ENCODE measurements around the gene TPK1. TPM values are rescaled to one million over a fixed set of nuclear protein-coding genes. Genes with fewer than 3 reads are reported as not detected.

The TPK1 gene
- total and polyA plus RNA-seq, 2 of the 4 experiments (the other 2 are of a cell fraction): 0.38 to 1.8 TPM

DNA sequence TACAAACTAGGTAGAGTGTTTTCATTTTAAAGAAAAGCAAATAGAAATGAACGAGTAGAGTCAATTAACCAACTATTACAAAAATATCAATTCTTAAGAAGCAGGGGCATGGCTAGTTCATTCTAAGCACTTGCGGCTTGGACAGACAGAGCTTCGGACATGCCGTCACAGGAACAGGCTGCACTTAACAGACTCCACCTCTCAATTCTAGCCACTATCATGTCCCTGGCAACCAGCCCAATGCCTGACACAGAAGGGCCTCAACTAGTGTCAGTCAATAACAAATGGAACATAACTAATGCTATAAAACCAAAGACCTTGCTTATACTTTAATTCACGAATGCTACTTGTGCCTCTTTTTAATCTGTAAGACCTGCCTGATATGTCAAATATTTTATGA is 74.4 kb downstream of the TPK1 start:
- Histone ChIP-seq H2AFZ (replicated peaks; ENCODE audit: low read length, poor library complexity) (no peak overlapping the region), H2BK20ac (ENCODE audit: low read depth, low read length) (no peak overlapping the region), H3K36me3 (ENCODE audit: control insufficient read depth, insufficient read depth, low read length) (no peaks in the 10 kb centered on the region), H2BK15ac (ENCODE audit: low read depth, low read length) (no peak overlapping the region), H3K79me1 (ENCODE audit: low read depth in 1 of 2, low read length in 2 of 2) (no peaks in the 10 kb centered on the region), H3K4me2 (ENCODE audit: low read depth, low read length) (no peak overlapping the region), H3K56ac (ENCODE audit: extremely low read depth, insufficient read depth, low read length) (no peak overlapping the region), H4K5ac (ENCODE audit: low read depth, low read length) (no peak overlapping the region), H3K18ac (ENCODE audit: low read depth, low read length) (no peak overlapping the region), H3K9me1 (ENCODE audit: insufficient read depth, low read length) (no peaks in the 10 kb centered on the region), H2AK9ac (replicated peaks; ENCODE audit: low read depth, low read length, poor library complexity) (no peak overlapping the region), H4K8ac (ENCODE audit: low read depth in 2 of 2, low read length in 2 of 2) (no peak overlapping the region), H3K4me1 (ENCODE audit: control insufficient read depth, insufficient read depth, low read length) (no peaks in the 10 kb centered on the region), H4K20me1 (ENCODE audit: insufficient read depth, low read length) (no peaks in the 10 kb centered on the region), H3K27ac (ENCODE audit: insufficient read depth, low read length) (no peak overlapping the region), H3K9me3 (ENCODE audit: control insufficient read depth, insufficient read depth, low read length) (peaks cover 10% of the 10 kb centered on the region; the same call in 1 of the 2 replicates), H3K23ac (ENCODE audit: low read depth, low read length) (no peak overlapping the region), H2BK120ac (ENCODE audit: low read depth, low read length) (no peak overlapping the region), H4K91ac (ENCODE audit: insufficient read depth, low read depth, low read length) (no peak overlapping the region), H2BK5ac (ENCODE audit: low read depth, low read length, poor library complexity, severe bottlenecking) (no peak overlapping the region), H3K4me3 (ENCODE audit: insufficient read depth, low read depth, low read length) (no peak overlapping the region), H3K14ac (replicated peaks; ENCODE audit: low read depth, low read length) (no peak overlapping the region), H3K4ac (ENCODE audit: low read depth, low read length) (no peak overlapping the region), H3K9ac (ENCODE audit: low read depth, low read length) (no peak overlapping the region), H2AK5ac (ENCODE audit: low read depth, low read length) (no peak overlapping the region), H3K27me3 (ENCODE audit: control insufficient read depth, insufficient read depth, low read length) (no peaks in the 10 kb centered on the region)
- no peak for TF ChIP-seq NFE2L2 (IDR thresholded peaks at IDR 0.05; ENCODE audit: low read depth, low read length)
- no peak for TF ChIP-seq CEBPB (IDR thresholded peaks at IDR 0.05; ENCODE audit: low read depth, low read length)
- TF ChIP-seq, protein P1, sequence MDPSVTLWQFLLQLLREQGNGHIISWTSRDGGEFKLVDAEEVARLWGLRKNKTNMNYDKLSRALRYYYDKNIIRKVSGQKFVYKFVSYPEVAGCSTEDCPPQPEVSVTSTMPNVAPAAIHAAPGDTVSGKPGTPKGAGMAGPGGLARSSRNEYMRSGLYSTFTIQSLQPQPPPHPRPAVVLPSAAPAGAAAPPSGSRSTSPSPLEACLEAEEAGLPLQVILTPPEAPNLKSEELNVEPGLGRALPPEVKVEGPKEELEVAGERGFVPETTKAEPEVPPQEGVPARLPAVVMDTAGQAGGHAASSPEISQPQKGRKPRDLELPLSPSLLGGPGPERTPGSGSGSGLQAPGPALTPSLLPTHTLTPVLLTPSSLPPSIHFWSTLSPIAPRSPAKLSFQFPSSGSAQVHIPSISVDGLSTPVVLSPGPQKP (IDR thresholded peaks at IDR 0.05; ENCODE audit: borderline replicate concordance, low read depth, low read length): no peak
- no peak for TF ChIP-seq MXI1 (IDR thresholded peaks at IDR 0.05; ENCODE audit: borderline replicate concordance, low read depth, low read length)
- no peak for TF ChIP-seq MAFK (IDR thresholded peaks at IDR 0.05; ENCODE audit: low read depth, low read length)
- TF ChIP-seq MAZ (IDR thresholded peaks at IDR 0.05; ENCODE audit: borderline replicate concordance, low read depth, low read length): no peak
- no peak for TF ChIP-seq BHLHE40 (IDR thresholded peaks at IDR 0.05; ENCODE audit: low read depth, low read length)
- TF ChIP-seq RFX5 (IDR thresholded peaks at IDR 0.05; ENCODE audit: low read depth, low read length): no peak
- no peak for TF ChIP-seq POLR2A (IDR thresholded peaks at IDR 0.05; ENCODE audit: low read depth, low read length)
- TF ChIP-seq RCOR1 (IDR thresholded peaks at IDR 0.05; ENCODE audit: insufficient replicate concordance, low read length): no peak
- TF ChIP-seq, protein P2, sequence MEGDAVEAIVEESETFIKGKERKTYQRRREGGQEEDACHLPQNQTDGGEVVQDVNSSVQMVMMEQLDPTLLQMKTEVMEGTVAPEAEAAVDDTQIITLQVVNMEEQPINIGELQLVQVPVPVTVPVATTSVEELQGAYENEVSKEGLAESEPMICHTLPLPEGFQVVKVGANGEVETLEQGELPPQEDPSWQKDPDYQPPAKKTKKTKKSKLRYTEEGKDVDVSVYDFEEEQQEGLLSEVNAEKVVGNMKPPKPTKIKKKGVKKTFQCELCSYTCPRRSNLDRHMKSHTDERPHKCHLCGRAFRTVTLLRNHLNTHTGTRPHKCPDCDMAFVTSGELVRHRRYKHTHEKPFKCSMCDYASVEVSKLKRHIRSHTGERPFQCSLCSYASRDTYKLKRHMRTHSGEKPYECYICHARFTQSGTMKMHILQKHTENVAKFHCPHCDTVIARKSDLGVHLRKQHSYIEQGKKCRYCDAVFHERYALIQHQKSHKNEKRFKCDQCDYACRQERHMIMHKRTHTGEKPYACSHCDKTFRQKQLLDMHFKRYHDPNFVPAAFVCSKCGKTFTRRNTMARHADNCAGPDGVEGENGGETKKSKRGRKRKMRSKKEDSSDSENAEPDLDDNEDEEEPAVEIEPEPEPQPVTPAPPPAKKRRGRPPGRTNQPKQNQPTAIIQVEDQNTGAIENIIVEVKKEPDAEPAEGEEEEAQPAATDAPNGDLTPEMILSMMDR (conservative IDR thresholded peaks at IDR 0.05; ENCODE audit: low read depth, low read length): no peak
- no peak for TF ChIP-seq SMC3 (IDR thresholded peaks at IDR 0.05; ENCODE audit: low read depth, low read length)
- TF ChIP-seq FOS (IDR thresholded peaks at IDR 0.05; ENCODE audit: low read depth, low read length): no peak
- TF ChIP-seq, protein P3, sequence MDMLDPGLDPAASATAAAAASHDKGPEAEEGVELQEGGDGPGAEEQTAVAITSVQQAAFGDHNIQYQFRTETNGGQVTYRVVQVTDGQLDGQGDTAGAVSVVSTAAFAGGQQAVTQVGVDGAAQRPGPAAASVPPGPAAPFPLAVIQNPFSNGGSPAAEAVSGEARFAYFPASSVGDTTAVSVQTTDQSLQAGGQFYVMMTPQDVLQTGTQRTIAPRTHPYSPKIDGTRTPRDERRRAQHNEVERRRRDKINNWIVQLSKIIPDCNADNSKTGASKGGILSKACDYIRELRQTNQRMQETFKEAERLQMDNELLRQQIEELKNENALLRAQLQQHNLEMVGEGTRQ (IDR thresholded peaks at IDR 0.05; ENCODE audit: low read depth, low read length): no peak
- TF ChIP-seq RAD21 (IDR thresholded peaks at IDR 0.05; ENCODE audit: low read length): no peak
- TF ChIP-seq CHD1 (IDR thresholded peaks at IDR 0.05; ENCODE audit: low read depth, low read length): no peak
- dilution Hi-C loops (cut with HindIII; ENCODE audit: low sequenced_read_pairs, unreplicated experiment): no loop called here
- ATAC-seq (ENCODE audit: low read depth) (no peak), DNase-seq (no peak)
- no TSS peak for BruUV-seq (replicated peaks)
- ChIA-PET CTCF (no interaction called here), POLR2A (ENCODE audit: unreplicated experiment) (no interaction called here)
- intact Hi-C loops (cut with micrococcal nuclease): no loop called here
- WGBS, 2 experiments (ENCODE audit: extremely low coverage in 2 of 2, insufficient read length in 1 of 2): no CpG with 5 or more reads among the region's 5 CpGs
- in situ Hi-C loops (cut with MboI; ENCODE audit: low sequenced_read_pairs): no loop called here
